Endothelial cell of umbilical vein (primary cell): ENCODE measurements around the gene SMURF1.
"Not testable (repeated sequence)": the region's sequence is repeated elsewhere in the genome, so short reads cannot be mapped to it uniquely, and the experiment has no call there.

ENCODE experiments used
- GATA2 ChIP-seq: IDR thresholded peaks from 2 replicates; pipeline ENCODE4 v1.7.0; 2011; ENCODE audit warnings: low read depth, mild to moderate bottlenecking, moderate library complexity, mixed read lengths, low read length; ENCODE audit not compliant: insufficient read length, insufficient read depth
- POLR2A ChIP-seq: IDR thresholded peaks from 2 replicates; pipeline ENCODE4 v1.6.1; 2012; ENCODE audit warnings: low read depth, mild to moderate bottlenecking, control low read depth, low read length
- TF ChIP-seq, protein P1 (sequence below), 2 donors: IDR thresholded peaks; 1 replicate in 1 of 2; 2 replicates in 1 of 2; pipeline ENCODE4 v1.5.1; 2011; ENCODE audit warnings: low read length in 2 of 2, mild to moderate bottlenecking in 2 of 2, moderate library complexity in 2 of 2, control low read depth in 1 of 2, inconsistent platforms in 1 of 2, low read depth in 1 of 2; ENCODE audit not compliant: insufficient read depth in 1 of 2; ENCODE audit errors: extremely low read depth in 1 of 2

DNA sequence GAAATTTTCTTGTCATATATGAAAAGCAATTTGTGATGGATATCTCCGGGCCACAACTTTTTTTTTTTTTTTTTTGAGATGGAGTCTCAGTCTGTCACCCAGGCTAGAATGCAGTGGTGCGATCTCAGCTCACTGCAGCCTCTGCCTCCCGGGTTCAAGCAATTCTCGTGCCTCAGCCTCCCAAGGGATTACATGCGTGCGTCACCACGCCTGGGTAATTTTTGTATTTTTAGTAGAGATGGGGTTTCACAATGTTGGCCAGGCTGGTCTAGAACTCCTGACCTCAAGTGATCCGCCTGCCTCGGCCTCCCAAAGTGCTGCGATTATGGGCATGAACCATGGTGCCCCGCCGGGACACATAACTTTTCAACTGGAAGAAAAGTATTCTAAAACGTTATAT lies 40.1 kb downstream of the SMURF1 start:
- TF ChIP-seq POLR2A, GATA2: not testable (repeated sequence)
- TF ChIP-seq, protein P1, sequence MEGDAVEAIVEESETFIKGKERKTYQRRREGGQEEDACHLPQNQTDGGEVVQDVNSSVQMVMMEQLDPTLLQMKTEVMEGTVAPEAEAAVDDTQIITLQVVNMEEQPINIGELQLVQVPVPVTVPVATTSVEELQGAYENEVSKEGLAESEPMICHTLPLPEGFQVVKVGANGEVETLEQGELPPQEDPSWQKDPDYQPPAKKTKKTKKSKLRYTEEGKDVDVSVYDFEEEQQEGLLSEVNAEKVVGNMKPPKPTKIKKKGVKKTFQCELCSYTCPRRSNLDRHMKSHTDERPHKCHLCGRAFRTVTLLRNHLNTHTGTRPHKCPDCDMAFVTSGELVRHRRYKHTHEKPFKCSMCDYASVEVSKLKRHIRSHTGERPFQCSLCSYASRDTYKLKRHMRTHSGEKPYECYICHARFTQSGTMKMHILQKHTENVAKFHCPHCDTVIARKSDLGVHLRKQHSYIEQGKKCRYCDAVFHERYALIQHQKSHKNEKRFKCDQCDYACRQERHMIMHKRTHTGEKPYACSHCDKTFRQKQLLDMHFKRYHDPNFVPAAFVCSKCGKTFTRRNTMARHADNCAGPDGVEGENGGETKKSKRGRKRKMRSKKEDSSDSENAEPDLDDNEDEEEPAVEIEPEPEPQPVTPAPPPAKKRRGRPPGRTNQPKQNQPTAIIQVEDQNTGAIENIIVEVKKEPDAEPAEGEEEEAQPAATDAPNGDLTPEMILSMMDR (IDR thresholded peaks at IDR 0.05; ENCODE audit: extremely low read depth in 1 of 2, insufficient read depth in 1 of 2, low read depth in 1 of 2, low read length in 2 of 2): not testable (repeated sequence)
